Glomerular visceral epithelial cell (primary cell): ENCODE data around the gene CADPS.

Experiments used
- DNase-seq: peaks from one replicate; pipeline ENCODE4 v3.0.0-alpha.2; 2016; ENCODE audit errors: extremely low spot score

Gene CADPS

DNA sequence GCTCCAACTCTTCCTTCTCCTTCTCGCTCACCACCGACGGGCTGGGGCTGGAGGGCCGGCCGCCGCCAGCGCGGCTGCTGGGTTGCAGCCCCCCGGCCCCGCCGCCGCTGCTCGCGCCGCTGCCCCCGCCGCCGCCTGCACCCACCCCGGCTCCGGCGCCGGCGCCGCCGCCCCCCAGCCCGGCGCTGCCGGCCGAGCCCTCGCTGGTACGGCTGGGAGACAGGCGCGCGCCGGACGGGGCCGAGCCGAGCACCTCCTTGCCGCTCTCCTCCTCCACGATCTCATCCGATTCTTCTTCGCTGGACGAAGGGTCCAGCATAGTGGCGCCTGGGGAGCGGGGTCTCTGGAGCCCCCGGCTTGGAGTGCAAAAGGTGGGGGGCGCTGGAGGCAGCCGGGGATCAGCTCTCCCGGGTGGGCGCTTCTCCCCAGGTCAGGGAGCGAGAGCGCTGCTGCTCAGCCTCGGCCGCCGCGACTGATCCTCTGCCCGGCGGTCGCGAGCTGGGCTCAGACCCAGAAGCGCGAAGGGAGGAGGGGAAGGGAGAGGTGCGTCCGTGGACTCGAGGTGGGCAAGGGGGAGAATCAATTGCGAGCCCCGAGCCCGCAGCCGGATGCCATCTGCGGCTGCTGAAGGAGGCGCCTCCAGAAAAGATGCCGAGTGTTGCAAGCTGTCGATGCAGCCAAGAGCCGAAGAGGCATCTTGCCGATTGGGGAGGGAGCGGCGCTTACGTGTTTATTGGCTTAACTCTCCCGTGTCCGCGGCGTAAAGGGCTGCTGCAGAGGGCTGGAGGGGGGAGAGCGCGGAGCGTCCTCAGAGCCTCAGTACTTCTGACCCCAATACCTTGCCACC is at the start of gene CADPS:
Gene CADPS, minus strand, starts transcription at position 706 of the 847 bp plus-strand sequence. Its CDS starts 387 bp downstream, at position 319.
- no peak for DNase-seq

DNA sequence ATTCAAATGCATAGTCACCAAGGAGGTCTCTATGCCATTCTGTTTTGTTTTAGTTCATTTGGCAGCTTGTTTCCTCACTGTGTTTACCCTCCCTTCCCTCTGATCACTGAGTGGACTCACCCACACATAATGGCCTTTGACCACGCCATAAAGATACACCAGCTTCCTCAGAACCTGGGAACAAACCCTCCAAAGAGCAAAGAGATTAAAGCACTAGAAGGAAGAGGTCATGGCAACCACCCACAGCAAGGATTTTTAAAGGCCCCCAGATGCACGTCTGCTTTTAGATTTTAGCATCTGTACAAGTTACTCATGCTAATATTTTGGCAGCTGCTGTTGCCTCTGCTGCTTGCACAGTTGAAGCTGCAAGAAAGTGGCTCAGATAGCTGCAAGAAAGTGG is 47.9 kb upstream of the CADPS start:
- DNase-seq: no peak

DNA sequence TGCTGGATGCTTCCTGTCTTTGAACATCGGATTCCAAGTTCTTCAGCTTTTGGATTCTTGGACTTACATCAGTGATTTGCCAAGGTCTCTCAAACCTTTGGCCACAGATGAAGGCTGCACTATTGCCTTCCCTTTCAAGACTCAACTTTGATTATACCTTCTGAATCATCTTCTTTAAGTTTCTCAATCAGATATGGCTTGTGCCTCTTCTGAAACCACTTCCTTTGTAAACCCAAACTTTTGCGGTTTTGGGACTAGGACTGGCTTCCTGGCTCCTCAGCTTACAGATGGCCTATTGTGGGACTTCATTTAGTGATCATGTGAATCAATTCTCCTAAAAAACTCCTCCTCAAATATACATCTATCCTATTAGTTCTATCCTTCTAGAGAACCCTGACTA is 47.1 kb upstream of the CADPS start:
- no peak for DNase-seq

DNA sequence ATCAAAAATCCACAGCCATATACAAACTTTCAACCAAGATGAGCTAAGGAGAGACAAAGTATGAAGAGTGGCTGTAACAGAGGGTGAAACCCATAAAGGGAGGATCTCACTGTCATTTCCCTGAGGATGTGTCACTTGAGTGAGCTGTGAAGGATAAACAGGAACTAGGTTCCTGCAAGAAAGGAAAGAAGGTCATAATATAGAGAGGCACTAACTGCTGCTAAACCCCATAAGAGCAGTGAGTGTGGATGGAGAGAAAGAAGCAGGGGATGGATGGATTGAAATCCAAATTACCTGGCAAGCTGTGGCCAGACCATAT is 45.2 kb upstream of the CADPS start:
- no peak for DNase-seq

DNA sequence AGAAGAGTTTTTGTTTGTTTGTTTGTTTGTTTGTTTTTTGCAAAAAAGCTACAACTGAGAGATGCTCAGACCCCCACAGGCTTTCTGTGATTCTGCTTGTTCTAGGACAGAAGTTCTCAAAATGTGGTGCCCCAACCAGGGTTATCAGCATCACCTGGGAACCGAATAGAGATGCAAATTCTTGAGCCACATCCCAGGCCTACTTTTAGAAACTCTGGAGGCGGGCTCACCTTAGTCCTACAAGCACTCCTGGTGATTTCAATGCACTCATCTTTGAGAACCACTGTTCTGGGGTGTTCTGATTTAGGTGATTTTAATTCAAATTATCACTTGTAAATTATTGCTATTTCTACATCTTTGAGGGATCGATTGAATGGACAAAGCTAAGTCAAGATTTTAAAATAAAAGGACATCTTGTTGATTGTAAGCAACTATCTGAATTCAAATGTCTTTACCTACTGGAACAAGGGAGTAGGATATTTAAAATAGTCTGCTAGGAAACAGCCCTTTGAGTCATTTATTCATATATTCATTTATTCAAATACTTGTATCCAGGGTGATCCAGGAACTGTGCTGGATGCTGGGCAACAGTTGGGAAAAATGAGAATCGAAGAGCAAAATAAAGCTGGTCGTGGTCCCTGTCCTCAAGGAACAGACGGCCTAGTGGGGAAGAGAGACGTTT is 44.7 kb upstream of the CADPS start:
- no peak for DNase-seq

DNA sequence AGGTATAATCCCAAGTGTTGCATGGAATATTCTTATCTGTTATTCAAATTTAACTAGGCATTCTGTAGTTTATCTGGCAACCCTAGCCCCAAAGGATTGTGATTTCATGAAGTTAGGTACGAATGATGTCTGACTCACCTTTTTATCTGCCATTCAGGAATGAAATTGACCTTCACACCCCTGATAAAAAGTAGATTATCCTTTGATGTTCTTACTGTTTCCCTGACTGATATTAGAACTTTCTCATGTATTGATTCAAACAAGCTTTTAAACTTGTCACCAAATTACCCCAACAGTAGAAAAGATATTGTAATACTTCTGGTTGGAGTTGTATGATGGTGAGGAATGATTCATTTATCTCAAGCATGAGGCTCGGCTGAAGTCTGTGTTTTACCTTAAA is 43.6 kb upstream of the CADPS start:
- no peak for DNase-seq

DNA sequence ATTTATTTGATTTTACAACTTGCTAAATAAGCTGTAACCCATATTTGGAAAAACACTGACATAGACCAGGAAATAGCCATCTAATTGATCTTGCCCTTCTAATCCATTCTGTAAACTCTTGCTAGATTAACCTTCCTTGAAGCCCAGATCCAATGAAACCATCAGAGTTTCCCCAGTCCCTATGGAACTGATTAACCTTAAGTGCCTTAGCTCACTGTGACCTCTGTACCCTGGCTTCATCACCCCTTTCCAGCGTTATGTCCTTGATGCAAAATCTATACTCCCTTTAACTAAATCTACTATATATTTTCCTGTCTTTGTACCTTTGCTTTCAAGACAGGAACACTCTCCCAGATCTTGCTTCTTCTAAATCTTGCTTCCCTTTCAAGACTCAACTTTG is 42.9 kb upstream of the CADPS start:
- DNase-seq: no peak

DNA sequence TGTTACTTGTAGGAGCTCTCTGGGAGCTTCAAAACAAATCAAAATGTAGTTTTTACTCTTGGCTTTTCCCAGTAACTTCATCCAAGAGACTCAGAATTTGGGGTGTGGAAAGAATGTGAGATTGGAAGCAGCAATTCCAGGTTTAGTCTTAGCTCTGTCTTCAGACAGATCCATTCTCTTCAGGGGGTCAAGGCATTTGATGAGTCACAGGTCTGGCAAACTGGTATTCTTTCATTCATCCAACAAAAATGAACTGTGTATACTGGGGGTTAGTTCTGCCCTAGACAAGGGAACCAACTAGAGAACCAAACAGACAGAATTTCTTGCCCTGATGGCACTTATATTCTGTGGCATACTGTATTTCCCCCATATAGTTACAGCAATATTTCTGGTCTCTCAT is 36.3 kb upstream of the CADPS start:
- no peak for DNase-seq

DNA sequence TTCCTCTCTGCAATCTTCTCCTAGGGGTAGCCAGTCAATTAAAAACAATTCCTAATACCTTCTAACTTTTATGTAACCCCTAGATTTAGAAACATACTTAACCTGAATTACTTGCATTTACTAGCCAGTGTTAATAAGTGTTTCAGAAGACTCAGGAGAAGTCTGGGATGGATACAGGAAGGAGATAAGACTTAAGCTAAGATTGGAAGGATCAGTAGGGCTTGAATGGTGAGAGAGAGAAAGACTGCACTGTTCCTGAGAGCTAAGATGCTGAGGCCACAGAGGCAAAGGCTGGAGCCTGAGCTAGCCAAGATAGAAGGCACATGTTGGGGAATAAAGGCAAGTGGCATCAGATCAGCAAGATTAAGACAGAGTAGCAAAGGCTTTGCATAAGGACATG is 30.1 kb upstream of the CADPS start:
- DNase-seq: no peak

DNA sequence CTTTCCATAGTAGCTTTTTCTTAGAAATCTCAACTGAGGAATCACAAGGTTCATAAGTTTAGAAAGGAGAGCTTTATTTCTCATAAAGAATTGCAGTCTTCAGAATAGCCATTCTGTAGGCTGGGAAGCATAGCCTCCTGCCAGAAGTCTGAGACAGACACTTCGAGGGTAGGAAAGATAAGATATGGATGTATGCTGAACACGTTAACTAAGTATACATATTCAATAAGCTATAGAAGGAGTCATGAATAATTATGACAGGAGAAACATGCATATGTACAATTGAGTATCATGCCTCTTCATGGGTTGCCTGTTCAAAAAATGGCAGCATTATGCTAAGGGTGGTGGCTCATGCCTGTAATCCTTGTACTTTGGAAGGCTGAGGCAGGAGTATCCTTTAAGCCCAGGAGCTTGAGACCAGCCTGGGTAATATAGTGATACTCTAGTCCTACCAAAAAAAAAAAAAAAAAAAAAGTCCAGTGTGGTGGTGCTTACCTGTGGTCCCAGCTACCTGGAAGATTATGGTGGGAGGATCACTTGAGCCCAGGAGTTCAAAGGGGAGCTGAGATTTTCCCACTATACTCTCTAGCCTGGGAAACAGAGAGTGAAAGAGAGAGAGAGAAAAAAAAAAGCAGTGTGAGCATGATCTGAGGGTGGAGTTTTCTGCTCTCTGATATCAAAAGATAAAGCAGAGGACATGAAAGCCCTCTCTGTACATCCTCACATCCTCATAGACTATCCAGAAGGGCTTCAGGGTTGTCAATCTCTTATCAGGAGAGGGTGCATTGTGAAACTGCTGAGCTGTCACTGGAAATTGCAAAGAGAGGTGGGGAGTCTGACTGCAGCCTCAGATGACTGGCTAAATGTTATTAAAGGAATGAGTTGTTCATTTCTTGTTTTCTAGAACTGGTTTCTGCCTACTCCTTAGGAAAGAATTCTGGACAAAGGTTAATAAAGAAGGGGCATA is 23.6 kb upstream of the CADPS start:
- DNase-seq: no peak

DNA sequence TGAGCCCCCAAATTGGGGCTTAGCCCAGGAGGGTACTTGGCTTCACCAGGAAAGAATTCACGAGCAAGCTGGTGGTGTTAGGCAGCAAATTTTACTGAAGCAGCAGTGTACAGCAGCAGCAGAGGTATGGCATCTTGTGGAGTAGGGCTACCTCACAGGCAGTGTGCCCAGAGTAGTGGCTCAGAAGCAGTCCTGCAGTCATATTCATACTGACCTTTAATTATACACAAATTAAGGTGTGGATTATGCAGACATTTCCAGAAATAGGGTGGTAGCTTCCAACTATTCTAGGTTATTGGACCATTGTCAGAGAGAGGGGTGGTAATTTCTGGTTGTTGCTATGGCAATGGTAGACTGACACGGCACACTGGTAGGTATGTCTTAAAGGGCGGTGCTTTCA is 20.7 kb upstream of the CADPS start:
- no peak for DNase-seq

DNA sequence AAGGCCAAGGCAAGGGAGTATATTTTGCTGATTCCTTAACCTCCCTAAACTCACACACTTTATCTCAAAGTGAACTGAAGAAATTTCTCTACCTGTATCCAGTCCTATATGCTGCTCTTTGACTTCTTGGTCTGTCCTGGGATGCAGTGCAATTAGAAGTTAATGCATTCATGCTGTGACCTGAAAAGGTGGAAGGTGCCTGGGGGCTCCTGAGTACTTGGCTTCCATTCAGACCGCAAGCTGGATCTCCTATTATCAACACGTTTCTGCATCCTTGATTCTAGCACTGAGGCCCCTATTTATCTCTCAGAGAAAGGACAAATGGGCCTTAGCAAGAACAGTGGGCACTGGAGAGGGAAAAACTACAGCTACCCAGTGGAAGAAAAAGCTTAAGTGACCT is 17.7 kb upstream of the CADPS start:
- DNase-seq: no peak

DNA sequence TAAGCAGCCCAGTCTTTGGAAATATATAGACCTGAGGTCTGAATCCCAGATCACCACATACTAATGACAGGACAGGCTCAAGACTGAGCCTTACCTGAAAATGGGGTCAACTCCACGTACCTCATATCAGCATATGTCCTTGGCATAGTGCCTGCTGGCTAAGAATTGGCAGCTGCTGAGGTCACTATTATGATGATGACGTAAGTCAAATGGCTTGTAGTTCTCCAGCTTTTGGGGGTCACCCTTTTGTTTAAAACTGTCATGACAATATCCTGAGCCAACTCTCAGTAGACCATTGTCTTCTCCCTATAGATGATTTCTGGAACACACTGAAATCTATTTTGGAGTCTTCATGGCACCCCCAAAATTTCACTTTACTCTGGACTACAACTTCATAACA is 16.8 kb upstream of the CADPS start:
- no peak for DNase-seq

DNA sequence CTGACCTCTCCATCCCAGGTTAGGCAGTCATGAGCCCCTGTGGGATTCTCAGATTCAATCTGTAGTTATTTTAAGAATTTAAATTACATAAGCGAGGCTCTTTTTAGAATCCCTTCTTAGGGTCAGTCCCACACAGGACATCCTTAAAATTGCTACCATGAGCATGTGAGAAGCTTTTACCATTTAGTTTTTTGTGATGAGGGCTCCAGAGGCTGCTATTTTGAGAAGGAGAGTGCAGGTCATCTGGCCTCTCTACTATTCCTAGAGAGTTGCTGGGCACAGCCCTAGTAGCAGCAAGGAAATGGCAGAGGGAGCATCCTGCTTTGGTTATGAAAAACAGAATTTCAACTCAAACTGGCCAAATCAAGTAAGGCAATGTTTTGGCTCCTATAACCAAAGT is 13.6 kb upstream of the CADPS start:
- DNase-seq: no peak

DNA sequence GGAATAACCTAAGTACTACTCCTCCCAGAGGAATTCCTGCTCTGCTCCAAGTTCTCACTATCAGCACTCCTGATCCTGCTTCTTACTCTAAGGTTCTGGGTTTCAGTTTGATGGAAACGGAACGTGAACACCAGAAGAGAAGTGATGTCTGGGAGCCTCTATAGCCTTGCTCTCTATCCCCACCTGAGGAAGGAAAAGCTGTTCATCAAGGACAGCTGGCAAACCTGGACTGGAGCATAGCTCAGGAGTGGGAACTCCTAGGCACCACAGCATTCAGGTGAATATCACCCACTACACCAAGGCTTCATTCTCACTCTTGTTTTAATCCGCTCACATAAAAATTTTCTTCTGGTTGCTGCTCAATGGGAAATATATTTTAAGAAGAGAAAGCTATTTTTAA is 13.0 kb upstream of the CADPS start:
- DNase-seq: no peak

DNA sequence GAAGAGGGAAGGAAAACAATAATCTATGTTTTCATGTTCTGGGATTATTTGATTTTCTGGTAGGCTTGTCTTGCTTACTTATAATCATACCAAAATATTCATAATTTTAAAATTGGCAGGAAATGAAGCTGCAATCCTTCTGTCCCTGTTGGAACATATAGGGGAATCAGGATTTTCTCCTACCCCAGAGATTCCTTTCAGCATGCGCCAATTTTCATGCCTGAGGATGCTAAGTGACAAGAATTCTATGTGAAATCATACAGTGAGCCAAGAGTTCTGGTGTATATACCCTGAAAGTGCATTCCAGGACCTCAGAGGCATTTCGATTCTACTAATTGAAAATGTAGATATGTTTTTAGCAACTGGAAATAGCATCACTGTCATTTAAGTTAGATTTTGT is 9.9 kb upstream of the CADPS start:
- DNase-seq: no peak

DNA sequence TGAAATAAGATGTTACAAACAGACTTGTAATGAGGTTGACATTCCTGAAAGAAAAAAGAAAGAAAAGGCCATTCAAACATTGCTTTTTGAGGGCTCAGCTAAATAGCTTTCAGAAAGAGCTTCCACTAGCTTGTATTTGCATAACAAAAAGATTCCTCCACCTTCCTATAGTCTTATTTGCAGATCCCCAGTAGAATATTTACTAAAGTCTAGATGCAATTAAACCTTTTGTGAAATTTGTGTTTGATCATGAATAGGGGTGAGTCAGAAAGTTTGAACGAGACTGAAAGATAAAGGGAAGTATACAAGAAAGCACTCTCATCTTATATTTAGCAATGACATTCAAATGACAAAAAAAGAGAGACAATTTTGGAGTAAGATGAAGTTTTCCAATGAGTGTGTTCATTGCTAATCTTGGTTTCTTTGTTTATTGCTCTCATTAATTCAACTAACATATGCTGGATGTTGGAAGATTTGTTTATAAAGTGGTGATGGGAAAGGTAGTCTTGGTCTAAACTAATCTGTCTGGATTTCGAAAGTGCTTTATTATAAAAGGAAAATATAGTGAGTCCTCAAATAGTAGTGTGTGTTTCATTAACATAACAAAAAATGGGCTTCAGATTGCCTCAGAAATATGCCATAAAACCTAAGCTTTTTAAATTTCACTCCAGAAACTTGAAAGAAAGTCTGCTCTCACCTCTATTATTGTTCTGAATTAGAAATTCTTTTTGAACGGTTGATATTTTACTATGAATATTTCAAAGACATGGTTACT is 9.1 kb upstream of the CADPS start:
- no peak for DNase-seq

DNA sequence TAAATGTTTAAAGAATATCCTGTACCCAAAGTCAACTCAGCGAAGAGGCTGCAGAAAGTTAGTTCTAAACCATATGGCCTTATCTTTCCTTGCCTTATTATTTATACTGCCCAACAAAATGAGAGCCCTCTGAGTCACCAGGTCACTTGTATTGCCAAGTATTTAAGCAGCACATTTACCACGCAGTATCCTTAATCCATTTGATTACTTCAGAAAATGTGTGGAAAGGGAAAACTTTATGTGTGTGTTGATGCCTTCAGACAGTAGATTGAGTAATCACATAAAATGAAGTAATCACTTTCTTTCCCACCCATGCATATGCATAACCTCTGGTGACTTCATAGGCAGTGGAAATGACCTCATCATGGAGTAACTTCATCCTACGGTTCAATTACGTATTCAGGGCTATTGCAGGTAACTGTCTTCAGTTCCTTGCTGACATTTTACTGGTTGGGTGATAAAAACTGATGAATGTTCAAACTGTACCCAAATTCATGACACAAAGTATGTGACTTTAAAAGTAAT is 7.5 kb upstream of the CADPS start:
- DNase-seq: no peak

DNA sequence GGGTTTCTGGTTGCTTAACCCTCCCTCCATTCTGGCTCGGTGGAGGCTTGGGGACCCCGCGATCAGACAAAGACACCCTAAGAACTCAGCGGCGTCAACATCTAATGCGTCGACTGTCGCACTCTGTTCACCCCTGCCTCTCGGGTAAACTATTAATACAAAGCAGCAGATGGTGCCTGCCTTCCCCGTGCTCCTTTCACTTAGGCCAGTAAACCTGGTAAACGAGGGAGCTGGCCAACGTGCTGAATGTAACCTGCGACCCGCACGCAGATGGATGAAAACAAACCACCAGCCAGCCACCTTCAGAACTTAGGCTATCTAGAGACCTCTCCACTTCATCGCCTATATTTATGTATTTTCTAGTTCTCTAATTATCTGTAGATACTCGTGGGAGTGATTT is 848 bp upstream of the CADPS start:
- peak; percentile 8 for DNase-seq

DNA sequence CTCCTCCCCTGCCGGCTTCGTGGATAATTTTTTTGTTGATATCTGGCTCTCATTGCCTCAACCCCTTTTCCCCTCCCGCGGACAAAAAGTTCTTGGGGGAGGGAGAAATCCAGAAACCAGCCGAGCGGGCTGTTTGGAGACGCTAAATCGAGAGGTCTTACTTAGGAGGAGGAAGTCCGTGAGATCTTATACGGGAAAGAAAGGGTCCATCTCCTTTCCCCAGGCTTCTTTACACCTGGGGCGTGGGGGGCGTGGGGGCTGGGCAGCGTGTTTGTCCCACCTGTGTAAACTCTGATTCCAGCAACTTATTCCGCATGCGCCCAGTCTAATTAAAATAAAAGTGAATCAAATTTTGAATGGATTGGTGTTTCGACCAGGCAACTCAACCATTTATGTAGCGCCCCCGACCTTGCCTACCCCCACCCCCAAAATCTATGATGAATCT is 364 bp upstream of the CADPS start:
- no peak for DNase-seq
